Airway epithelial cell (primary cell): ENCODE results near the gene KRTAP5-10. TPM values are rescaled to one million over a fixed set of nuclear protein-coding genes. Genes with fewer than 3 reads are reported as not detected.

Source experiments
- total RNA-seq: library from RNA; depleted of rRNA; stranded (reverse); fragments of >200 nt; gene quantifications from 2 replicates; pipeline ENCODE4 v1.2.3, GENCODE V29; 2015

The KRTAP5-10 gene
- total RNA-seq: not detected in 2 replicates

GRCh38 chr11:71565263-71565662 lies at the start of gene KRTAP5-10:
TSS of gene KRTAP5-10 (plus strand) at chr11:71565563. CDS start at chr11:71565588, 25 bp downstream.

GRCh38 chr11:71526796-71527575 lies 38.4 kb upstream of the KRTAP5-10 start, which contains the start of gene KRTAP5-7:
TSS of gene KRTAP5-7 (plus strand) at chr11:71527267. CDS start at chr11:71527301, 34 bp downstream.

GRCh38 chr11:71537977-71538665 lies 27.2 kb upstream of the KRTAP5-10 start, which contains the start of gene KRTAP5-8:
TSS of gene KRTAP5-8 (plus strand) at chr11:71538025. CDS start at chr11:71538056, 31 bp downstream.

GRCh38 chr11:71548120-71548519 lies 17.2 kb upstream of the KRTAP5-10 start, which contains the start of gene KRTAP5-9:
TSS of gene KRTAP5-9 (plus strand) at chr11:71548420. CDS start at chr11:71548658, 238 bp downstream.

GRCh38 chr11:71582309-71582895 lies 17.0 kb downstream of the KRTAP5-10 start, which contains the start of gene KRTAP5-11:
TSS of gene KRTAP5-11 (minus strand) at chr11:71582875. CDS start at chr11:71582837, 38 bp downstream.

Other genes with a start within 250 kb of the KRTAP5-10 start
- 87.2 and 117 TPM in 2 replicates for gene DHCR7, start 117.2 kb upstream of the KRTAP5-10 start, total RNA-seq
- gene NADSYN1, start 112.4 kb upstream of the KRTAP5-10 start, total RNA-seq: 55.8 and 56.9 TPM in 2 replicates
- not detected in 2 replicates for gene KRTAP5-7, start 38.3 kb upstream of the KRTAP5-10 start, total RNA-seq
- not detected in 2 replicates for gene KRTAP5-8, start 27.5 kb upstream of the KRTAP5-10 start, total RNA-seq
- gene KRTAP5-9, start 17.1 kb upstream of the KRTAP5-10 start, total RNA-seq: not detected in 2 replicates
- not detected in 2 replicates for gene KRTAP5-11, start 17.3 kb downstream of the KRTAP5-10 start, total RNA-seq